Activated CD4-positive, alpha-beta memory T cell treated with anti-CD3 and anti-CD28 coated beads, Interleukin-2, amount 10 ng/mL, durations not matched to agents 7 days and 5 days (primary cell): Measurements from ENCODE around the gene FOXR1. TPM values are rescaled to one million over a fixed set of nuclear protein-coding genes. Genes with fewer than 3 reads are reported as not detected.
A peak's percentile ranks its signal among the peaks of the same experiment; 100 is the strongest.
"Not testable (repeated sequence)": the region's sequence is repeated elsewhere in the genome, so short reads cannot be mapped to it uniquely, and the experiment has no call there.

ENCODE experiments used
- CTCF ChIA-PET: fragments of 350-600 bp; sonication (Branson Sonifier 250); formaldehyde crosslinking; loops from one replicate; lab custom pipeline; 2021; ENCODE audit warnings: antibody characterized with exemption, inconsistent platforms; lab: Charles Lee
- POLR2A ChIA-PET: fragments of 350-600 bp; sonication (Branson Sonifier 250); formaldehyde crosslinking; loops from one replicate; lab custom pipeline; 2021; ENCODE audit warnings: antibody characterized with exemption; lab: Charles Lee
- DNase-seq: peaks from one replicate; pipeline ENCODE4 v3.0.0-alpha.2; 2020
- H3K27ac Mint-ChIP-seq: one replicate; pipeline ENCODE4 v1.8.0; 2021; ENCODE audit warnings: mild to moderate bottlenecking, mixed read lengths
- H3K27me3 Mint-ChIP-seq: one replicate; pipeline ENCODE4 v1.8.0; 2021; ENCODE audit warnings: mixed read lengths
- H3K36me3 Mint-ChIP-seq: one replicate; pipeline ENCODE4 v1.8.0; 2021; ENCODE audit warnings: low read depth, mixed read lengths
- H3K4me1 Mint-ChIP-seq: one replicate; pipeline ENCODE4 v1.8.0; 2021; ENCODE audit warnings: mixed read lengths
- H3K4me3 Mint-ChIP-seq: one replicate; pipeline ENCODE4 v1.8.0; 2021; ENCODE audit warnings: mild to moderate bottlenecking, mixed read lengths
- H3K9me3 Mint-ChIP-seq: one replicate; pipeline ENCODE4 v1.8.0; 2021; ENCODE audit warnings: mixed read lengths
- total RNA-seq, 2 experiments: library from RNA; stranded (reverse); gene quantifications; one replicate each; pipeline ENCODE4 v1.2.3, GENCODE V29; 2021

FOXR1 gene
- total RNA-seq, 2 experiments from 2014 or later = not detected

DNA sequence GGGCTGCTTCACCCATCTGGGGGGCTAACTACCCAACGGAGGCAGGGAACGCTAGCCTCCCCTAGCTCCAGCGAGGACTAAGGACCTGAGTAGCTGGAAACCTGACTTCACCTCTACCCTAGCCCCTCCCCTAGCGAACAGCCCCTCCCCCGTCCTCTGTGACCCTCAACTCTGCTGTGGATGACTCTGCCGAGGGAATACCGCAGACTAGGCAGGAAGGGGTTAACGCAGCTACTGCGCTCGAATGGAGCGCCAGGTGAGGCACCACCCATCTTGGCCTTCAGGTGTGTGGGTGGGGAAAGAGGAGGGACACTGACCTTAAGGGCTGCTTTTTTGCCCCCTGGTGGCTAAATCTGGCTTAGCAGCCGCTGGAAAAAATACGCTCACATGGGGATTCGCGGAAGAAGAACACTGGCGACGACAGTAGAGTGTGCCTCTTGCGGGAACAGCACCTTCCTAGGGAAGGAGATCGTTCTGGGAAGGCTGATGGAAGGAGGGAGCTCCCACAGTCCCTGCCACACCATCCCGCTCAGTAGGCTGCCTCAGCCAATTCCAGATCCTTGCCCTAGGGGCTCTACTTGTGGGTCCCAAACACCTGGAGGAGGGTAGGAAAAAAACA is 41.4 kb upstream of the FOXR1 start:
- POLR2A ChIA-PET = interaction anchor here (0.7 to 3.7 kb wide), 16 partner anchors 11 to 241 kb away, joined by 3 to 46 read pairs (median 4); partner anchors contain the start of genes CENATAC, DDX6, RPS25 and TRAPPC4
- Mint-ChIP-seq H3K4me3 (peak overlapping the region; percentile 89), H3K4me1 (peaks cover 38% of the 10 kb centered on the region), H3K27ac (peak overlapping the region; percentile 92), H3K9me3 (no peaks in the 10 kb centered on the region), H3K27me3 (peaks cover 2% of the 10 kb centered on the region), H3K36me3 (peaks cover 7% of the 10 kb centered on the region)
- CTCF ChIA-PET = interaction anchor here (0.5 to 11.8 kb wide), 40 partner anchors 9 to 1750 kb away, joined by 3 to 270 read pairs (median 4); partner anchors contain the start of gene DDX6
- peak; percentile 88 for DNase-seq

DNA sequence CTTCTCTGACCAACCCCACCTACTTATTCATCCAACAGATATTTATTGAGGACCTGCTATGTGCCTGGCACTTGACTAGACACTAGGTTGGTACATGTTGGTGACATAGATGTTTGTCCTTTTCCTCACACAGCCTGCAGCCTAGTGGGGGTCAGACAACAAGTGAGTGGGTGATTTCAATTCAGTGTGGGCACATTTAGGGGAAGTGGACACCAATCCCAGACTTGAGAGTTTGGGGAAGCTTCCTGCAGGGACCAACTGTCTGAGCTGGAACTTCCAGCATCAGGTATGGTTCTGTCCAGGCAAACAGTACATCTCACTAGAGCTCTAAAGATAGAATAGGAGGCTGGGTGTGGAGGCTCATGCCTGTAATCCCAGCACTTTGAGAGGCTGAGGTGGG is 40.0 kb upstream of the FOXR1 start:
- Mint-ChIP-seq H3K4me1 (peaks cover 33% of the 10 kb centered on the region), H3K27me3 (peaks cover 2% of the 10 kb centered on the region), H3K9me3 (no peaks in the 10 kb centered on the region), H3K4me3 (no peak overlapping the region), H3K36me3 (no peaks in the 10 kb centered on the region), H3K27ac (no peak overlapping the region)
- DNase-seq = no peak
- POLR2A ChIA-PET = interaction anchor here (0.7 kb wide), 1 partner anchor 143 kb away, joined by 3 read pairs; no protein-coding TSS in a partner anchor
- CTCF ChIA-PET = interaction anchor here (0.9 to 11.8 kb wide), 12 partner anchors 8 to 239 kb away, joined by 3 to 270 read pairs (median 4); partner anchors contain the start of gene DDX6

DNA sequence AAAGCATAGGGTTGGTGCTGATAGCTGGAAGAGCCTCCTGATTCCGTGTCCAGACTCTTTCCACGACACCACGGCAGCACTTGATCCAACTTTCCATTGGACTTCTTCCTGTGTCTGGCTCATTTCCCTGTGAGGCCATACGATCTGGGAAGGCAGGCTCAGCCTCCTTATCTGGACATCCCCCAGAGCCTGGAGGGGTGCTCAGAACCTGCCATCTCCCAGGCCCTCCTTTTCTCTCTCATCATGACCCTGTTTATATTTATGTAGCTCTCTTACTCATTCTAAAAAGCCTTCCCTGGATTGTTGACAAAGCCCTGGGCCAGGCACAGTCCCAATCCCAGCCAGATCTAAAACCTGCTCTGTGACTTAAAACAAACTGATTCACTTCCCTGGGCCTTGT is 38.1 kb upstream of the FOXR1 start:
- Mint-ChIP-seq H3K27ac (no peak overlapping the region), H3K4me3 (no peak overlapping the region), H3K36me3 (no peaks in the 10 kb centered on the region), H3K27me3 (peaks cover 7% of the 10 kb centered on the region), H3K9me3 (no peaks in the 10 kb centered on the region), H3K4me1 (peaks cover 16% of the 10 kb centered on the region)
- DNase-seq = no peak
- ChIA-PET CTCF (interaction anchor here (4.5 kb wide), 1 partner anchor 28 kb away, joined by 33 read pairs; no protein-coding TSS in a partner anchor), POLR2A (interaction anchor here (1.0 kb wide), 1 partner anchor 142 kb away, joined by 3 read pairs; no protein-coding TSS in a partner anchor)

DNA sequence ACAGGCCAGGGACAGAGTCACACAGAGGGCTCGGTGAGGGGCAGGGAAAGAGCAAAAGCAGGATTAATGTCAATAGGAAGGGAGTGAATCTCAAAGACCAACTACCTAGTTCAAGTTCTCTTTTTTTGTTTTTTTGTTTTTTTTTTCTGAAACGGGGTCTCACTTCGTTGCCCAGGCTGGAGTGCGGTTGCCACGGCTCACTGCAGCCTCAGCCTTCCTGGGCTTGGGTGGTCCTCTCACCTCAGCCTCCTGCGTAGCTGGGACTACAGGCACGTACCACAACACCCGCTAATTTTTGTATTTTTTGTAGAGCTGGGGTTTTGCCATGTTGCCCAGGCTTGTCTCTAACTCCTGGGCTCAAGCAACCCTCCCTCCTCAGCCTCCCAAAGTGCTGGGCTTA is 36.2 kb upstream of the FOXR1 start:
- no peaks in the 10 kb centered on the region for H3K36me3 Mint-ChIP-seq
- no peak overlapping the region for H3K4me3 Mint-ChIP-seq
- H3K9me3 Mint-ChIP-seq = no peaks in the 10 kb centered on the region
- DNase-seq = no peak
- ChIA-PET CTCF (interaction anchor here (0.7 to 1.2 kb wide), 3 partner anchors 11 to 30 kb away, joined by 3 to 6 read pairs (median 3); no protein-coding TSS in a partner anchor), POLR2A (interaction anchor here (0.7 kb wide), 1 partner anchor 275 kb away, joined by 3 read pairs; no protein-coding TSS in a partner anchor)
- no peak overlapping the region for H3K27ac Mint-ChIP-seq
- peaks cover 11% of the 10 kb centered on the region for H3K27me3 Mint-ChIP-seq
- peaks cover 26% of the 10 kb centered on the region for H3K4me1 Mint-ChIP-seq

DNA sequence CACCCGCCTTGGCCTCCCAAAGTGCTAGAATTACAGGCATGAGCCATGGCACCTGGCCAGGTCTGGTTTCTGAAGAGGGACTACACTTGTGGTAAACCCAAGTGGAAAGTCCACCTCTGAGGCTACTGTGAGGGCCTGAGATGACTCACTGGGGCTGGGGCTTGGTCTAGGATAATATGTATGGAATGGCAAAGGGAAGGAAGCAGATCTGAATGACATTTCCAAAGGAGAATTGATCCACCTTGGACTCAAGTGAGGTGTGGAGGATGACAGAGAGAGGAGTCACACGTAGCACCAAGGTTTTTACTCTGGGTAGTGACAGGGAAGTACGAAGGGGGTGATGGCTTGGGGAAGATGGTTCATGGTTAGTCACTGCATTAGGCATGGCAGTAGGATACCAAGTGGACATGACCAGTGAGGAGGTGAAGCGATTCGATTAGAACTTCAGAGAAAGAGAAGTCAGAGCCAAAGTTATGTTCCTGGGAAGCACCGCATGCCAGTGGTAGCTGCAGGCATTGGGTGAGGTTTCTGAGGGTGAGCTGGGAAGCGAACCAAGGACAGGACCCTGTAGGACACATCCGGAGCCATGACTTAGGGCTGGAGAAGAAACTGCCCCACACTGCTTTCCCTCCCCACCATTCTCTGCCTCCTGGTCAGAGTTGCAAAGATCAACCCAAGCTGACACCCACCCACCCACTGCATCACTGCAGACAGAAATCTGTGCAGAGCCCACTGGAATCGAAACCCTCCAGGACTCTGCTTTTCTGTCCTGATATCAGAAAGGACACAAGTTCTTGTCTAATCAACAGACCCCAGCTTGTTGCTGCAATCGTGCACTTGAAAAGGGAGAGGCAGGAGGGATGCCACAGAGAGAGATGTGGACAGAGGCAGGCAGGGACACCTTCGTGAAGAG is 32.8 kb upstream of the FOXR1 start:
- H3K4me3 Mint-ChIP-seq = no peak overlapping the region
- H3K27ac Mint-ChIP-seq = no peak overlapping the region
- H3K36me3 Mint-ChIP-seq = no peaks in the 10 kb centered on the region

DNA sequence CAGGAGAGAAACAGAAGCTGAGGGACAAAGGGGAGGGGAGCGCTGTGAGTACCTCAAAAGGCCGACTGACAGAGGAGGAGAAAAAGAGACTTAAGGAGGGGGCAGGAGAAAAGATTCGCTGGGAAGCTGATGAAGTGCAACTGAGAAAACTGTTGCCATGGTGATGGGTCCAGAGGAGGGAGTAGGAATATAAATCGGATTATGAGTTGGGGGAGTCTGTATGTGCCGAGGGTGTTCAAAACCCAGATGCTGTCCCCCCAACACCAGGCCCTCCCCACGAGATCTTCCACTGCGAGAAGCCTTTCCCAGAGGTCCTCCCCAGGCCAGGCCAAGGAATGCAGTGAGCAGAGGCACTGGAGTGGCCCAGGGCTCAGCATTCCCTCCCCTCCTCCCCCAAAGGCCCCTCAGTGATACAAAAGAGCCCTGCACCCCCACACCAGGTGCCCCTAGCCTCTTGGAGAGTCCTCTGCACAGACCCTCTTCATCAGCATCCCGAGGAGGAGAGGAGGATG is 32.1 kb upstream of the FOXR1 start:
- no peak overlapping the region for H3K27ac Mint-ChIP-seq
- ChIA-PET CTCF (interaction anchor here (0.5 to 1.7 kb wide), 5 partner anchors 9 to 249 kb away, joined by 3 to 21 read pairs (median 3); no protein-coding TSS in a partner anchor), POLR2A (interaction anchor here (1.2 to 2.5 kb wide), 4 partner anchors 10 to 58 kb away, joined by 3 to 15 read pairs (median 6); partner anchors contain the start of genes BCL9L and CENATAC)
- no peak for DNase-seq
- H3K9me3 Mint-ChIP-seq = no peaks in the 10 kb centered on the region
- peaks cover 36% of the 10 kb centered on the region for H3K4me1 Mint-ChIP-seq
- no peaks in the 10 kb centered on the region for H3K36me3 Mint-ChIP-seq
- H3K4me3 Mint-ChIP-seq = no peak overlapping the region
- H3K27me3 Mint-ChIP-seq = peaks cover 12% of the 10 kb centered on the region

More for the DNA sequence above, 32.8 kb upstream of the FOXR1 start:
- DNase-seq = no peak
- POLR2A ChIA-PET = interaction anchor here (1.2 to 1.5 kb wide), 2 partner anchors 13 to 59 kb away, joined by 3 to 4 read pairs; partner anchors contain the start of genes BCL9L and CENATAC
- CTCF ChIA-PET = interaction anchor here (0.5 to 1.7 kb wide), 4 partner anchors 8 to 93 kb away, joined by 3 to 21 read pairs (median 3); partner anchors contain the start of gene SLC37A4
- Mint-ChIP-seq H3K9me3 (no peaks in the 10 kb centered on the region), H3K27me3 (peaks cover 12% of the 10 kb centered on the region), H3K4me1 (peaks cover 36% of the 10 kb centered on the region)

DNA sequence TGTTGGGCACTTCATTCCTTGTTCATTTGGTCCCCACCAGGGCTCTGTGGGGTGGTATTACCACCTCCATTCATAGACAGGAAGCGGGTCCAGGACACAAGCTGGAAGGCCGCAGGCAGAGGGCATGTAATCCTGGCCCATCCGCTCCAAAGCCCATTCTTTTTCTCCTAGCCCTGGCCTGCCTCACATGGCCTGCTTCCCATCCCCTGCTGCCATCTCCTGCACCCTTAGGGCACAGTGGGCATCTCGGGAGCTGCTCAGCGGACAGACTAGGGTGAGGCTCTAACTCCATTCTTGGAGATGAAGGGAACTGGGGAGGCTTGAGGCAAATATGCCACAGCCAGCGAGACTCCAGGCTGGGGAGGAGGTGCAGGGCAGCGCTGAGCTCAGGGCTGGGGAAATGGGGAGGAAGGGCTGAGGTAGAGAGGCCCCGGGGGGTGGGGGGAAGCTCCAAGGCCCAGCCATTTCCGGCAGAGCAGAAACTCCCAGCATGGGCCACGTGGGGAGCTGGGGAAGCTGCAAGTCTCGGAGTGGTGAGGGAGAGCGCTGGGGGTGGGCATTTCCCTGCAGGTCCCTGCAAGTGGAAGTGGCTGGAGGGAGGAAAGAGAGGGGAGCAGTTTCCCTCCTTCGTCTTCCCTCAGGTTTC is 31.5 kb upstream of the FOXR1 start:
- ChIA-PET CTCF (interaction anchor here (0.9 to 1.7 kb wide), 5 partner anchors 9 to 250 kb away, joined by 3 to 21 read pairs (median 3); no protein-coding TSS in a partner anchor), POLR2A (interaction anchor here (1.2 to 2.5 kb wide), 5 partner anchors 10 to 58 kb away, joined by 3 to 15 read pairs (median 4); partner anchors contain the start of genes BCL9L and CENATAC)
- peaks cover 36% of the 10 kb centered on the region for H3K4me1 Mint-ChIP-seq
- H3K4me3 Mint-ChIP-seq = no peak overlapping the region
- DNase-seq = peak; percentile 61
- H3K36me3 Mint-ChIP-seq = no peaks in the 10 kb centered on the region
- H3K27ac Mint-ChIP-seq = no peak overlapping the region
- H3K27me3 Mint-ChIP-seq = peaks cover 14% of the 10 kb centered on the region
- H3K9me3 Mint-ChIP-seq = no peaks in the 10 kb centered on the region

DNA sequence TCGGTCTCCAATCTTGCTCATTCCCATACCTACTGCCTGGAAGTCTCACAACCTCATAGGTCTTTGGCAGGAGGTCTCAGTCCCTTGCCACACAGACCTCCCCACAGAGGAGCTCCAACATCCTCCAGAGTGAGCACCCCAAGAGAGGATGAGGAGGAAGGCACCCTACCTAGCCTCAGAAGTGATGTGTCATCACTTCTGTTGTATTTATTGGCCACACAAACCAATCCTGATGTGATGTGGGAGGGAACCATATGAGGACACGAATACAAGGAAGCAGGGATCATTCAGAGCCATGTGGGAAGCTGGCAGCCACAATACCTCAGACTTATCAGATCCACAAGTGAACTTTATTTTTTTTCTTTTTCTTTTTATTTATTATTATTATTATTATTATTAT is 24.5 kb upstream of the FOXR1 start:
- Mint-ChIP-seq H3K36me3 (no peaks in the 10 kb centered on the region), H3K4me1 (peaks cover 4% of the 10 kb centered on the region), H3K9me3 (no peaks in the 10 kb centered on the region), H3K27me3 (peaks cover 31% of the 10 kb centered on the region), H3K27ac (no peak overlapping the region), H3K4me3 (no peak overlapping the region)
- ChIA-PET CTCF (no interaction called here), POLR2A (no interaction called here)
- no peak for DNase-seq

DNA sequence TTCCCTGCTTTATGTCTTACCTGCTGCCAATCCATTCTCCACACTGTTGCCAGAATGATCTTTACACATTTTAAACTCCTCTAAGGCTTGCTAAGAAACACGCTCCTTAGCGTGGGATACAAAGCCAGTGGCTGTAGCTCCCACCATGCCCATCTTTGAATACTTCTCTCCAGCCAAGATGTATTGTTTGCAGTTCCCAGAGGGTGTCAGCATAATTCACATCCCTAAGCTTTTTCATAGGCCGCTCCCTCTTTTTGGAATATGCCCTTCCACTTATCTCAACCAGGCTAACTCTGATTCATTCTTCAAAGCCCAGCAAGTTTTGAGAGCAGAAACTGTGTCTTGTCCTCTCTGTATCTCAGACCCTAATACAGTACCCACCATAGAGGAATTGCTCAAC is 23.6 kb upstream of the FOXR1 start:
- Mint-ChIP-seq H3K27me3 (peaks cover 32% of the 10 kb centered on the region), H3K9me3 (no peaks in the 10 kb centered on the region), H3K4me1 (peaks cover 4% of the 10 kb centered on the region), H3K36me3 (no peaks in the 10 kb centered on the region), H3K27ac (no peak overlapping the region), H3K4me3 (no peak overlapping the region)
- CTCF ChIA-PET = no interaction called here
- no peak for DNase-seq
- POLR2A ChIA-PET = interaction anchor here (1.0 kb wide), 1 partner anchor 18 kb away, joined by 4 read pairs; no protein-coding TSS in a partner anchor

DNA sequence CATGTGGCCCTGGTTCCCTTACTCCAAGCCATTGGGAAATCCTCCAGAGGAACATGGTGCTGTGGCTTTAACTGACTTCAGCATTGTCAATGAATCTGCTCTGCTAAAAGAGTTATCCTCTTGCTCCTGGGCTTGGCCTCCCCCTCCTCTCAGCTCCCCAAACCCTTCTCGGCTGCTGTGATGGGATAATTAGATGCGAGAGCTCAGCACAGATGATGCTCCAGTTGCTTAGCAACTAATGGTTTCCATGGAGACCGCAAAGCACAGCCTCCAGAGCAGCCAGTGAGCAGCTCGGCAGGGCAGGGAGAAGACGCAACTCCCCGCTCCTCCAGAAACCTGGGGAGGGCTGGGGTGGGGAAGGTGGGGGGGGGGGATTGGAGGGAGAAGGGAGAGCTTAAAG is 18.3 kb upstream of the FOXR1 start:
- no peak overlapping the region for H3K27ac Mint-ChIP-seq
- H3K4me3 Mint-ChIP-seq = no peak overlapping the region
- H3K4me1 Mint-ChIP-seq = no peaks in the 10 kb centered on the region
- no peaks in the 10 kb centered on the region for H3K9me3 Mint-ChIP-seq
- peaks cover 23% of the 10 kb centered on the region for H3K27me3 Mint-ChIP-seq
- DNase-seq = no peak
- CTCF ChIA-PET = interaction anchor here (0.7 to 1.4 kb wide), 2 partner anchors 22 to 27 kb away, joined by 4 to 6 read pairs; partner anchors contain the start of gene BCL9L
- POLR2A ChIA-PET = no interaction called here
- H3K36me3 Mint-ChIP-seq = no peaks in the 10 kb centered on the region

DNA sequence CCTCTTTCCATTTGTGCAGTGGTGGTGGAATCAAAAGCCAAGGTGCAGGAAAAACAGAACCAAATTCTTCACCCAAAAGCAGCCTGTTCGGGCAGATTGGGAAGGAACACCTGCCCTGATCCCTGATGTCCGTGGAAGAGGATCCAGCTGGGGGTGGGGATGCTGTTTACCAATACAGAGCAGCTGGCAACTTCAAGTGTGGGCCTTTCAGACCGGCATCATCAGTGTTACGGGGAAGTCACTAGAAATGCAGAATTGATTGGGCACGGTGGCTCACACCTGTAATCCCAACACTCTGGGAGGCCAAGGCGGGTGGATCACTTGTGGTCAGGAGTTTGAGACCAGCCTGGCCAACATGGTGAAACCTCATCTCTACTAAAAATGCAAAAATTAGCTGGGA is 17.6 kb upstream of the FOXR1 start:
- H3K27ac Mint-ChIP-seq, H3K36me3 Mint-ChIP-seq, DNase-seq, H3K4me1 Mint-ChIP-seq, POLR2A ChIA-PET, H3K9me3 Mint-ChIP-seq, H3K4me3 Mint-ChIP-seq: not testable (repeated sequence)
- peaks cover 22% of the 10 kb centered on the region for H3K27me3 Mint-ChIP-seq
- CTCF ChIA-PET = interaction anchor here (1.0 to 1.5 kb wide), 2 partner anchors 14 to 22 kb away, joined by 3 read pairs; no protein-coding TSS in a partner anchor
